ENCODE measurements around the gene ST8SIA2.

The ST8SIA2 gene

GRCh38 chr15:92377083-92377789 is 16.4 kb upstream of the ST8SIA2 start:
- H3K27ac Mint-ChIP-seq: no peak overlapping the region
- no peaks in the 10 kb centered on the region for H3K4me1 Mint-ChIP-seq
- no peak for DNase-seq
- TF ChIP-seq, protein P1, sequence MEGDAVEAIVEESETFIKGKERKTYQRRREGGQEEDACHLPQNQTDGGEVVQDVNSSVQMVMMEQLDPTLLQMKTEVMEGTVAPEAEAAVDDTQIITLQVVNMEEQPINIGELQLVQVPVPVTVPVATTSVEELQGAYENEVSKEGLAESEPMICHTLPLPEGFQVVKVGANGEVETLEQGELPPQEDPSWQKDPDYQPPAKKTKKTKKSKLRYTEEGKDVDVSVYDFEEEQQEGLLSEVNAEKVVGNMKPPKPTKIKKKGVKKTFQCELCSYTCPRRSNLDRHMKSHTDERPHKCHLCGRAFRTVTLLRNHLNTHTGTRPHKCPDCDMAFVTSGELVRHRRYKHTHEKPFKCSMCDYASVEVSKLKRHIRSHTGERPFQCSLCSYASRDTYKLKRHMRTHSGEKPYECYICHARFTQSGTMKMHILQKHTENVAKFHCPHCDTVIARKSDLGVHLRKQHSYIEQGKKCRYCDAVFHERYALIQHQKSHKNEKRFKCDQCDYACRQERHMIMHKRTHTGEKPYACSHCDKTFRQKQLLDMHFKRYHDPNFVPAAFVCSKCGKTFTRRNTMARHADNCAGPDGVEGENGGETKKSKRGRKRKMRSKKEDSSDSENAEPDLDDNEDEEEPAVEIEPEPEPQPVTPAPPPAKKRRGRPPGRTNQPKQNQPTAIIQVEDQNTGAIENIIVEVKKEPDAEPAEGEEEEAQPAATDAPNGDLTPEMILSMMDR (IDR thresholded peaks at IDR 0.05): no peak
- no peak overlapping the region for H3K4me3 Mint-ChIP-seq
- H3K27me3 Mint-ChIP-seq (ENCODE audit: low read depth, poor library complexity): no peaks in the 10 kb centered on the region
- no peaks in the 10 kb centered on the region for H3K36me3 Mint-ChIP-seq (ENCODE audit: low read depth)
- H3K9me3 Mint-ChIP-seq: peaks cover 26% of the 10 kb centered on the region

DNA sequence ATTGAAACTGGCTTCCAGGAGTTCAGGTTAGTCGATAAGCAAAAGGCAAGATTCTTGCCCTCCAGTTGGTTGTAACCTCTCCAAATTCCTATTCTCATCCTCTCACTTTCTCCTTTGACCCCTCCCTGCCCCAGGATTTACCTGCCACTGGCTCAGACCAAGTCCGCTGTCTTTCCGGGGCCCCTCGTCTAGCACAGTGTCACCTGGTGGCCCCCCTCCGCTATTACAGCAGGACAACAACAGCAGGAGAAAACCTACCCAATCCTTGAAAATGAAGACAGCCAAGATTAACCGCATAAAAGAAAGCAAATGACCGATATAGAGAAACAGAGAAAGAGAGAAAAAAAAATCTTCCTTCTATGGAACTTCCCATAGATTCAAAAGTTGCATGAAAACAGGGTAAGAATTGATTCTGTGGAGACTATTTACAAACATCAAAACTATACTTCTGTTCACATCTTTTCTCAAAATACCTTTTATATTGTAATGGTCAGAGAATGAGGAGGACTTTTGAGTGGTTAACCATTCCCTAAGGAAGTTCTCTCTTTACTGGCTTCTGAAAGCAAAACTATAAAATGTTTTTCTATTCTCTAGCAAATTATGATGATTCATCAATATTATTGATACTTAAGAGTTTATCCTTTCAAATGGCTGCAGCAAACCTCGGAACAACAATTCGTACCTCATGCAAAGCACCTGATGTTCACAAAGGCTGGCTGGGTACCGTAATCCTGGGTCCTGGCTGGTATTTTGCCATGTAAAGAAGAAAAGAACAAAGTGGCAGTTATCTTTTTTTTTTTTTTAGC is 10.0 kb upstream of the ST8SIA2 start:
- TF ChIP-seq, protein P1 (IDR thresholded peaks at IDR 0.05): peak; percentile 79
- Mint-ChIP-seq H3K27me3 (ENCODE audit: low read depth, poor library complexity) (no peaks in the 10 kb centered on the region), H3K9me3 (peaks cover 23% of the 10 kb centered on the region), H3K27ac (no peak overlapping the region), H3K4me1 (no peaks in the 10 kb centered on the region), H3K36me3 (ENCODE audit: low read depth) (no peaks in the 10 kb centered on the region), H3K4me3 (no peak overlapping the region)
- peak; percentile 66 for DNase-seq

GRCh38 chr15:92384381-92384780 is 9.3 kb upstream of the ST8SIA2 start:
- H3K27ac Mint-ChIP-seq: no peak overlapping the region
- H3K27me3 Mint-ChIP-seq (ENCODE audit: low read depth, poor library complexity): peaks cover 5% of the 10 kb centered on the region
- no peaks in the 10 kb centered on the region for H3K36me3 Mint-ChIP-seq (ENCODE audit: low read depth)
- H3K9me3 Mint-ChIP-seq: peaks cover 18% of the 10 kb centered on the region
- no peak for DNase-seq
- TF ChIP-seq, protein P1 (IDR thresholded peaks at IDR 0.05): no peak
- H3K4me1 Mint-ChIP-seq: no peaks in the 10 kb centered on the region
- H3K4me3 Mint-ChIP-seq: no peak overlapping the region

- TF ChIP-seq, protein P1 (IDR thresholded peaks at IDR 0.05): no peak
- Mint-ChIP-seq H3K27ac (no peak overlapping the region), H3K4me1 (no peaks in the 10 kb centered on the region), H3K9me3 (peaks cover 13% of the 10 kb centered on the region), H3K27me3 (ENCODE audit: low read depth, poor library complexity) (peaks cover 7% of the 10 kb centered on the region), H3K36me3 (ENCODE audit: low read depth) (no peaks in the 10 kb centered on the region), H3K4me3 (no peak overlapping the region)
- no peak for DNase-seq
Measured at GRCh38 chr15:92385096-92385495, 8.6 kb upstream of the ST8SIA2 start.

- Mint-ChIP-seq H3K4me3 (peak overlapping the region; percentile 85), H3K27me3 (ENCODE audit: low read depth, poor library complexity) (peaks cover 22% of the 10 kb centered on the region), H3K4me1 (peaks cover 30% of the 10 kb centered on the region), H3K36me3 (ENCODE audit: low read depth) (peaks cover 4% of the 10 kb centered on the region), H3K27ac (no peak overlapping the region), H3K9me3 (no peaks in the 10 kb centered on the region)
- TF ChIP-seq, protein P1 (IDR thresholded peaks at IDR 0.05): peak; percentile 18
- no peak for DNase-seq
Measured at GRCh38 chr15:92391640-92392039, 2.0 kb upstream of the ST8SIA2 start.

Data from nephron progenitor cell (in vitro differentiated cells).